NCI-H2107 treated with DMSO at 0.1 percent for 48 hours (cell line): Measurements from ENCODE around the gene IQCC.

Source experiments
- DNase-seq: peaks from one replicate; lab custom pipeline; 2025; ENCODE audit not compliant: unreplicated experiment; lab: John Stamatoyannopoulos, UW

IQCC gene

GRCh38 chr1:32255072-32256071 is 49.9 kb downstream of the IQCC start:
- DNase-seq = no peak

GRCh38 chr1:32256473-32257226 is 51.2 kb downstream of the IQCC start:
- DNase-seq = no peak

- no peak for DNase-seq
Observed at GRCh38 chr1:32257227-32257508, 51.7 kb downstream of the IQCC start.
